Skin epidermis (tissue), 12 donors: ENCODE results near the gene DNMT3A.

Experiments used
- H3K27ac ChIP-seq, 21 experiments: fragments of 200-600 bp; sonication (generic) in 11 of 21; one replicate each; pipeline ENCODE4 v1.5.0; 2020; ENCODE audit warnings: mild to moderate bottlenecking in 3 of 21, inconsistent platforms in 2 of 21, moderate library complexity in 2 of 21
- H3K4me3 ChIP-seq, 7 experiments: fragments of 200-600 bp; sonication (generic) in 2 of 7; one replicate each; pipeline ENCODE4 v1.5.0; 2020; ENCODE audit warnings: inconsistent platforms in 2 of 7, mild to moderate bottlenecking in 2 of 7, moderate library complexity in 1 of 7

The DNMT3A gene

DNA sequence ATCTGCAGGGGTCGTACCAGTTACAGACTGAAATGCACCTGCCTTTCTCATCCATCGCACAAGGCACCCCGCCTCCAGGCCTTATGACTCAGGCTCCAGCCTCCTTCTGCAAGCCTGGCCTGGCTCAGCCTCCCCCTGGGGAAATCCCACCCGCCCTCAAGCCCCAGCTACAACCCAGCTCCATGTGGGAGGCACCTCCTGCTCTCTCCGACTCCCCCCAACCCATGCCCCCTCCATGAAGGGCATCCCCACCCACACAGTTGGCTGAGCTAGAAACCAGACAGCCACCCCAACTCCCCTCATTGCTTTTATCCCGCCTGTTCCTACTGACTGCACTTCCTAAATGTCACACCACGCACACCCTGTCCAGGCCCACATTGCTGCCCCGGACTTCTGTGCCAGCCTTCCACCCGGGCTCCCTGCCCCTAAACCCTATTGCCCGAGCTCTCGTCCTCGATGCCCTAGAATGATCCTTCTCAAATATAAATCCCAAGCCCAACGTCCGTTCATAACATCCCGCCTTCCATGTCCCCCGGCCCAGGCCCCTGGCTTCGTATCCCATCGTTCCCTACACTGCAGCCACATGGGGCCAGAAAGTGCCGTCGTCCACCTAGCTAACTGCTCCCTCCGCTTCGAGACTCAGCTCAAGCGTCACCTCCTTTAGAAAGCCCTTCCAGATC is 9.9 kb downstream of the DNMT3A start:
- Histone ChIP-seq H3K27ac (no peak overlapping the region), H3K4me3 (no peak overlapping the region)

DNA sequence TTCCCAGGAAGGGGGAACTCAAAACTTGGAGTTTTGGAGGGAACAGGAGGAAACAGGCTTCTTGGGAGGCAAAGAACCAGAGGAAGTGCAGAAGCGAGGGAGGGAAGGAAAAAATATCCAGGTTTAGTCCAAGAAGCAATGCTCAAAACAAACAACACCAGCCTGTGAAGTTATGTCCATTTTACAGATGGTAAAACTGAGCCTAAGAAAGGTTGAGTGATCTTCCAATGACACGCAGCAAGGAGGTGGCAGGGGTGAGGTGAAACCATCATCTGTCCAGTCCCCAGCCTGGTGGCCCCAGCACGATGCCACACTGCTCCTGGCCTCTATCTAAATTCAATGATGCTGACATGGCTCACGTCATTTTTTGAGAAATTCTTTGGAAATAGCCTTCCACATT is 10.8 kb downstream of the DNMT3A start:
- no peak overlapping the region for H3K27ac ChIP-seq
- no peak overlapping the region for H3K4me3 ChIP-seq

DNA sequence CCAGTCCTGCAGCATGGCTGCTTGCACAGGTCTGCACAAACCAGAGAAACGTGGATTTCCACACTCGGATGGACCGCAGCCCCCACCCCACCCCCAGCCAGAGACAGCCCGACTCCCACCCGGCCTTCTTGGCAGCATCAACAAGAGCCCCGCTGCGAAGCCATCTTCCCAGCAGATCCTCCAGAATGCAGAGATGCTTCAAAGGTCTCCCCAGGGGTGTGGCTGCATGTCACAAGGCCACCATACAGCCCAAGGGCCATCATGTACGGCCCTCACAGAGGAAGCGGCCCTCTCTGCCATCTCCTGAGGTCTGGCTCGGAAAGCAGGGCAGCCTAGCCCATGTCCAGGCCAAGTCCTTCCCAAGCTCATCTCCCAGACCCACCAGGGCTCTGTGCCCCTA is 11.5 kb downstream of the DNMT3A start:
- no peak overlapping the region for H3K4me3 ChIP-seq
- no peak overlapping the region for H3K27ac ChIP-seq

DNA sequence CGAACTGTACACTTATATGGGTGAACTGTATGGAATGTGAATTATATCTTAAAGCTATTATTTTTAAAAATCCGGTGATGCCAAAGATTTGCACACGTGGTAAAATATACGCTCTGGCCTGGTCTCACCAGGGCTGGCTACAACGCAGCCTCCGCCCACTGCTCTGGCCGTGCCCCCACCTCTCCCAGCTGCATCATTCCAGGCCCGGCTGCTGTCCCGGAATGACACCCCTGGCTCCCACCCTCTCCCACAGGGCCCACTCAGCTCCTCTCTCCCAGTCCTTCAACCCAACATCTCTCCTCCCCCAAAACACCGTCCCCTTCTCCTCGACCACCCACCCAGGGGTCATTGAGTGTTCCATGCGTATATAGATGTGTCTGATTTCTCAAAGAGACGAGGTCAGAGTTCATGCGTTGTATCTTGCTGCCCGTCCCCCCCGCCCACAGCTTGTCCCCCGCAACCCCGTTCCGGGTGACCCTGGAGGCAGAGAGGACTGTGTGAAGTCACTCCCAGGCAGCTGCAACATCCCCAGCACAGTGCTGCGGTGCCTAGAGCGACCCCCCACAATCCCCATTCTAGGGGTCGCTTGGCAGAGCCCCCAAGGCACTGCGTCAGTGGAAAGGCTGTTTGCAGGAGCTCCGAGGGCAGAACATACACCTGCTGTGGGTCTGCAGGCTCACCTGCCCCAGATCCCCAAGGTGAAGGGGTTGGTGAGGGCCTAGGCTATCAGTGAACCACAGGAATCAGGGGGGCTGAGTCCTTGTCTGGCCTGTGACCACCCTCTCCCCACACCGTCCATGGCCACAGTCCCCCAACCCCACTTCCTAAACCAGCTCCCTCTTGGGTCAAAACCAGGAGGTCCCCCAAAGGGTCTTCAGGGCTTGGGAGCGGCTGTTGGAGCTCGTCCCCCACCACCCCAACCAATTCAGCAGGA is 13.3 kb downstream of the DNMT3A start:
- Histone ChIP-seq H3K27ac (no peak overlapping the region), H3K4me3 (no peak overlapping the region)

DNA sequence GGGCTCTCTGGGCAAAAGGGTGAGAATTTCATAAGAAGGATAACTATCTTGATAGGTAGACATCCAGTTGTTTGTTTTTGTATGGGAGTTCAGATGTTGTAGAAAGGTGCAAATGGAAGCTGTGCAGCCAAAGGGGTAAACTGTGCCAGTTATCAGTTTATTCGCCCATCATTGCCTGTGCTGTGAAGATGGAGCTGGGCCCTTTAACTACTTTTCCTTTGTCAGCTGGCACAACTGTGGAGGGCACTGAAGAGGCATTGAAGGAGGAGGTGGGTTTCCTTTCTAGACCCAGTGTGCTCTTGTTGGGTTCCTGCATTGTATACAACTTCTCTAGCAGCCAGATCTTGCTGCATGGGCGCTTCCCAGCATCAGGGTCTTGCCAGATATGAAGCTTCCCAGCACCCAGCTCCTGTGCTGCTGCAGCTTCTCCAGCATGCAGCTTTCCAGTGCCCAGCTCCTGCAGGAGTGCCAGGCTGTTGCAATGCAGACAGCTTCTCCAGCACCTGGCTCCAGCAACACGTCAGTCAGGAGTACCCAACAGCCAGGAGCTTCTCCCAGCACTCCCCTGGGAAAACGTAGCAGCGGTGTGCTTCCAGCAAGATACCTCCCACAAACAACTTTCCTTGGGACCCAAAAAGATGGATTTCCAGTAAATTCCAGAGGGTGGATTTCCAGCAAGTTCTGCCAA is 15.3 kb downstream of the DNMT3A start:
- no peak overlapping the region for H3K27ac ChIP-seq

DNA sequence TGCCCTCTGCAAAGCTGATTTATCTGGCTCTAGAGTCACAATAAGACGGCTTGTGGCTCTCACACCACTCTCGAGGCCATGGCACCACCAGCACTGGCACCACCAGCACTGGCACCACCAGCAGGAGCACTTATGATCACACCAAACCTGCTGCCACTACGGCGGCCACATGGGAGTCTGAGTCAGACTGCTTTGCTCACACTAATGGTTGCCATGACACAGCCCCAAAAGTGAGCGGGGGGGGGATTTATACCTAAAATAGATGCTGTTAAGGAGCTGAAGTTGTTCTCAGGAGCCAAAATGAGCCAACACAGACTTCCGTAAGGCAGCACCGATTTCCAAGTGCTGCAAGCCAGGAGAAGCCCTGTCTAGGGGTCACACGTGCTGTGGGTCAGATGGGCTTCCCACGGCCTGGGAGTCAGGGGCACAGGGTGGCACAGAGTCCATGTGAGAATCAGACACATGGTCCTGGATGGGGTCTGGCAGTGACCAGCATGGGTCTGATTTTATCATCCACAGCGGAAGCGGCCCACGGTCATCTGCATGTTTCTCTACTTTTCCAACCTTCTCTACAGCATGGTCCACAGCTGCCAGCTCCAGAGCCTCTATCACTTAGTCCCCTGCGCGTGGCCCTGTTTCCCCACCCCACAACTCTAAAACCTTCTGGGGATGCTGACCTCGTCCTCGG is 16.7 kb downstream of the DNMT3A start:
- Histone ChIP-seq H3K27ac (no peak overlapping the region), H3K4me3 (no peak overlapping the region)

More for the DNA sequence above, 15.3 kb downstream of the DNMT3A start:
- no peak overlapping the region for H3K4me3 ChIP-seq

DNA sequence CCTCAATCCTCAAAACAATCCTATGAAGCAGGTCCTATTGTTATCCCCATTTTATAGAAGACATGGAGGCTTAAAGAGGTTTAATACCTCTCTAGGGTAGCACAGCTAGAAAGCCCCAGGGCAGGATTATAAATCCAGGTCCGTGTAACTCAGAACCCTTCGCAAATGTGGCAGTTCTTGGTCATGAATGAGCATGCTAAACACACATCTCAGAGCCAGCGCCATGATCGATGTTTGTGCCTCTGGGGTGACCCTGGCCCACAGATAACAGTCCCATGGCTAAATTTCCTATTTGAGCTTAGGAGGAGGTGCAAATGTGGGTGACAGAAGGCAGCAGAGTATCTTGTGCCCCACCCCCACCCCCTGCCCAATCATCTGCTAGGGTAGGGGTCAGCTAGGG is 17.5 kb downstream of the DNMT3A start:
- H3K27ac ChIP-seq, result no peak overlapping the region
- H3K4me3 ChIP-seq, result no peak overlapping the region

DNA sequence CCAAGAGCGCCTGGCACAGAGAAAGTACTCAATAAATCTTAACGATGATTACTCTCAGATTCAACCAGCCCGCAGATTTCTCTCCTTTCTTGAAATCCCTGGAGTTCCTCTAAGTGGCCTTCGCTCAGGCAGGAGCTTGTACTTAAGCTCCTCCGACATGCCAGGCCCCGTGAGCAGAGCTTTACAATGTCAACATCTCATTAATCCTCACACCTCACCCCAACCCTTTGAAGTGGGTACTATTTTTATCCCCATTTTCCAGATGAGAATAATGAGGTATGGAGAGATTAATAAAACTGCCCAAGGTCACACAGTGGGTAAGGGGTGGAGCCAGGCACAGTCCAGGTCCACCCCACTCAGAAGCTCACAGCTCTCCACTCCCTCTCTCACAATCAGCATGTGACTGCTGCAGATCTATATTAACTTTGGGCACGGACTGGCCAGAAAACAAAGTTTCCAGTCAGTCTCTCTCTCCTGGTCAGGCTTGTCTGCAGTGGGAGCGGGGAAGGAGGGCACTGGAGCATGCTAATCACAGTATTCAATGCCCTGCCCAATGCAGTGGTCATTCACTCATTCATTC is 18.0 kb downstream of the DNMT3A start:
- peak overlapping the region in 3 of 21 experiments; percentile 35 to 63 (median 39) for H3K27ac ChIP-seq

DNA sequence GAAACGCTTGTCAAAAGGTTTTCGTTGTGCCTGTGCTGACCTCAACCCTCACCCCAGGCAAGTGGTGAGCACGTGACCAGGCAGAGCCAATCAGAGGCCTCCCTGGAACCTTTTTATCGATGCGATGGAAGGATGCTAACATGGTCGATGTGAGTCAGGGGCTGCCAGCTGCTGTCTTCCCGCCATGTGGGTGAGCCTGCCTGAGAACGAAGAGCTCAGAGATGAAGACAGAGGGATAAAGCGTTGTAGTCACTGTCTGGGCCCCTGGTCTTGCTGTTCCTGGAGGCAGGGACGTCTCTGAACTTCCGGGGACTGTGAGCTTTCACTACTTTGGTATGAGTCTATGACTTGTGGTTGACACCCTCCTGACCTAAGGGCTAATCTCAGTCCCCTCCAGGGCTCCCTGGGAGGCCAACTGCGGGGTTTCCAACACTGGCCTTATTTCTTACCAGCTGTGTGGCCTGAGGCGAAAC is 18.6 kb downstream of the DNMT3A start:
- Histone ChIP-seq H3K27ac (peak overlapping the region in 4 of 21 experiments; percentile 30 to 63 (median 37)), H3K4me3 (peak overlapping the region in 2 of 7 experiments; percentile 13 to 14)

More for the DNA sequence above, 18.0 kb downstream of the DNMT3A start:
- H3K4me3 ChIP-seq, result no peak overlapping the region

DNA sequence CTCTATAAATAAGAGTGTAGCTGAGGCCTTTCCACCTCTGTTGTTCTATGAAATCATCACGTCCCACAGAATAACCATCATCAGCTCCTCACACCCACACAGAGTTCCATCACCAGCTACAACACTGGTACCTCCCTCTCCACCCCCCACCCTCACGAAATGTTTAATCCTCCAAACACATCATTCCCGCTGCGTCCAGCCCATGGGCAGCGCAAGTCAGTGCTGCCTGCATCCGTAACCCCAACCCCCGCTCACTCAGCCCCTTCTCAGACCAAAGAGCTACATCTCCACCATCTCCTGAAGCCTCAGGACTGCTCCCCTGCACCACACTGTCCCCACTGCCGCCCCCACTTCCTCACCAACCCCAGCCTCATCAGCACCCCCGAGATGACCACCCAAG is 19.4 kb downstream of the DNMT3A start:
- H3K27ac ChIP-seq, result no peak overlapping the region
- H3K4me3 ChIP-seq, result no peak overlapping the region

DNA sequence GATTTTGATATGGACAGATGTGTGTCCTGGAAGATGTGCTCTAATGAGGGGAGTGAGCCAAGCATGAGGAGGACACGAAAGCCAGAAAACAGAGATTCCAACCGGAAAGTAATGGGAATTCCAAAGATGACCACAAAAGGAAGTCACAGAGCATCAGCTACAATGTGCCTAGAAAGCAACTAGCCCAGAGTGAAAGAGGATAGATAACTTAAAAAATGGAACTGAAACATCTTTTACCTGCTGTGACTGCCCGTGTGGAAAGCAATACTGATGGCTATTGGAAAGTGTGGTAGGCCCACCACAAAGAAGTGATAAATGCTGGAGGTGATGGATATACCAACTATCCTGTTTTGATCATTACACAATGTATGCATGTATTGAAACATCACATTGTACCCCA is 21.6 kb downstream of the DNMT3A start:
- no peak overlapping the region for H3K4me3 ChIP-seq
- H3K27ac ChIP-seq, result no peak overlapping the region

DNA sequence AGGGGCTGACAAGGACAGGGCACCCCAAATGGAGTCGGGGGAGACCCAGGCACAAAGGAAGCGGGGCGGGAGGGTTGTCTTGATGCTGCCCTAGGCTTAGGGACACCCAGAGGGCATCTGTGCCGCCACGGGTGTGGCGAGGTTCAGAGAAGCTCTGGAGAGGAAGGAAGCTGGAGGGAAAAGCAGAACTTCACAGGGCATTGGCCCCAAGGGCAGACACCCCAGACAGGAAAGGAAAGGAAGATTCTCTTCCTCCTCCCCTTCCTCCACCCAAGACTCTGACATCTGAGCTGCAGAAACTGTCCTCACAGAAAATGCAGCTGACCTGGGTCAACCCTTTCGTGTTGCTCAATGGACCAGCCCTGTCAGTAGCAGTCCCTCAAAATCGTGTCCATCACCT is 25.6 kb downstream of the DNMT3A start:
- H3K27ac ChIP-seq, result peak overlapping the region in 3 of 21 experiments; percentile 24 to 46 (median 43)
- H3K4me3 ChIP-seq, result no peak overlapping the region

DNA sequence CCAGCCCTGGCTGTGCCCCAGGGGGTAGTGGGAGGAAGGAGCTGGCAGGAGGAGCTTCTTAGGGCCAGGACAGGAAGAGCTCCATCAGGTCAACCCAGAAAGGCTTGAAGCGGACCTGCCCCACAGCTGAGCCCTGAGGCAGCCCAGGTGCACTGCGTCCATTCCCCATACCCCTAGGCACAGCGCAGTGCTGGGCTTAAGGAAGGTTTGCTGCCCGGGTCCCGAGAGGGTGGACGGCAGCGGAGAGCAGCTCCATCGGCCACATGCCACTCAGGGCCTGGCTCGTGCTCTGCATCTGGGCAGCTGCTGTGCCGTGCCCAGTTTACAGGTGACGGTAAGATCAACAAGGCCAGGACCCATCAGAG is 26.4 kb downstream of the DNMT3A start:
- Histone ChIP-seq H3K27ac (peak overlapping the region in 19 of 21 experiments; percentile 9 to 83 (median 74)), H3K4me3 (no peak overlapping the region)

DNA sequence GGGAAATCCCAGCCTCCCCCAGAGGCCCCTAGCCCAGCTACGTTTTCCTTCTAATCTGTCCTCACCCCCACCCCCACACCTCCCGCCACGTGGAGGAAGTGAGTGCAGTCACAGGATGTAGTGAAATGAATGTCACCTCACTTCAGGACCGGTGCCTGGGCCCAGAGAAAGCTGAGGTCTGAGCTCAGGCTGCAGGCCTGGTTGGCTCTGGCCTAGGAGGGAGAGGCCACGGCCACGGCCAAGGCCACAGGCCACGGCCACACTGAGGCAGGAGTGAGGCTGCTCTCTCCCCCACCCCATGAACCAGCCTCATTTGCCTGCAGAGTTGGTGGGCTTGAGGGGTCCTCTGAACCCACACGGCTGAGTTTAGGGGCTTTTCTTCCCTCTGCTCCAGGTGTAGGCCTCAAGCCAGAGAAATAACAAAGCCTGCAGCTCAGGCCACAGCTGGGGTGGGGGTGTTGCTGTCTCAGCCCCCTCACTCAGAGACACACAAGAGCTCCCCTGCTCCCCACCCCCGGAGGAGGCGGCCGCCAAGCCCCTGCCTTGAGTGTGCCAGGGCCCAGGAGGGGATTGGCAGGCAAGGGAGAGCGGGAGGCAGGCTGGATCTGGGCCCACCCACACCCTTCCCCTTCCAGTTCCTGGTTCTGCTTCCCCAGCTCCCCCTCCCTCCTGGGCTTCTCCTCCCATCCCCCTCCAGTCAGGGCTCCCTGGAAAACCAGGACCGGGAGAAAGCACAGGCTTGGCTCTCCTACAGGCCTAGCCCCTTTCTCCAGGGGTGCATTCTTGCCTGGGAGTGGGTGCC is 27.0 kb downstream of the DNMT3A start:
- H3K27ac ChIP-seq, result peak overlapping the region in 20 of 21 experiments; percentile 9 to 83 (median 72)
- no peak overlapping the region for H3K4me3 ChIP-seq

DNA sequence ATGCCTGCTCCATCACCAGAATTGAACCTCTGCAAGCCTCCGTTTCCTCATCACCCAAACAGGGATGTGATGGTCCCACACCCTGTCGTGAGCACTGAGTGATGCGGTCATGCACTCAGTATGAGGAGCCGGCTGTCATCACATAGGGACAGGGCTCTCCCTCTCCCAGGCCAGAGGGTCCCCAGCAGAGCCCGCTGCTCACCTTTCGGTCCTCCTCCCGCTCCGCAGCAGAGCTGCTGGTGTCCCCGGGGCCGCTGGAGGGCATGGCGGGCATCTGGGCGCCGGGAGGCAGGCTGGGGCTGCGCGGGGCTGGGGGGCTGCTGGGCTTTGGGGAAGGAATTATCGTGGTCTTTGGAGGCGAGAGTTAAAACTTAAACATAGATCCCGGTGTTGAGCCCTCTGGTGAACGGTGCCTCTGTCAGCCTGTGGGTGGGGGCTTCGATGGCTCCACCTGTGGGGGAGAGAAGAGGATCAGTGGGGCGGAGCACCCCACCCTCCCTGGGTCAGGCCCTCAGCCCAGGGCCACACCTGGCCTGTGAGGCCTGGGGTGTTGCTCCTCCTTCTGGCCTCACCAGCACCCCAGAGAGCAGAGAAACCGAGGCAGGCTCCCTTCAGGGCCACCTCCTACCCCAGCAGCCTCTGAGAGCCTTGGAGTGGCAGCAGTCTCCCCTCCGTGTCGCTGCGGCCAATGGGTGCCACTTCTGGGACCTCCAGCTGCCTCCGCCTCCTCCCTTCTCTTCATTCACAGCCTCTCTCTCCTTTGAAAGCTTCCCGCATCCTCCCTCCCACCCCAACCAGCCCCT is 27.8 kb downstream of the DNMT3A start:
- peak overlapping the region in 1 of 7 experiments; percentile 6 for H3K4me3 ChIP-seq

DNA sequence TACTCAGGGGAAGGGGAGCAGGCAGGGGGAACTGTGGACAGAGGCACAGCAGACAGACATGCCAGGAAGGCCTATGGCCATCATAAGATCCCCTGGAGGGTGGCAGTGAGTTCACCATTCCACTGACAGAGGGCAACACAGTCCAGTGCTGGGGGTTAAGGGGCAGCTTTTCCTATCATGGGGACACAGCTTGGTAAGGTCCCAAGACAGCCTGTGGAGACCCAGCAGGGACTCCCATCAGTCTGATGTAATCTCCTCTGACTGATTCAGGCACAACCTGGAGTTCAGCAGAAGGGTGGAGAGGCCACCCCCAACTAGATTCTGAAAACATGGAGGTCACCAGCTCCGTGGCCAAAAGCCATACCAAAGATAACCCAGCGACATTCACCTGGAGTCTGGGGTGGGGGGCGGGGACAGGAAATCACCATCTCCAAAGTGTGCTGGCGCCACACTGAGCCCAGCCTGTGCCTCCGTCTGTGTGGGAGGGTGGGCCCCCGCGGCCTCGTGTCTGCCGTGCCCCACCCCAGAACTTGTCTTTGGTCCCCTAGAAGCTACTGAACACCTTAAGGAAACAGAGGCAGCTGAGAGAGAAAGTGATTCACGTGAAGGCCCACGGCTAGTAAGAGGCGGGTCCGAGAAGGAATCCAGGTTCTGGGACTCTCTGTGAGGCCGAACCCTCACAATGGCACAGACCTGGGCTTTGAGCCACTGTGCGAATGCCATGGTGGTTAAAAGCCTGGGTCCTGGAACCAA is 28.6 kb downstream of the DNMT3A start:
- Histone ChIP-seq H3K27ac (peak overlapping the region in 3 of 21 experiments; percentile 56 to 83 (median 76)), H3K4me3 (peak overlapping the region in 1 of 7 experiments; percentile 6)

More for the DNA sequence above, 27.8 kb downstream of the DNMT3A start:
- peak overlapping the region in 16 of 21 experiments; percentile 3 to 83 (median 70) for H3K27ac ChIP-seq
